Endodermal cell (in vitro differentiated cells): Measurements from ENCODE around the gene SLAMF7. TPM values are rescaled to one million over a fixed set of nuclear protein-coding genes. Genes with fewer than 3 reads are reported as not detected.

Experiments used
- DNase-seq: peaks from one replicate; pipeline ENCODE4 v3.0.0-alpha.2; 2017
- H3K27ac ChIP-seq: 2 replicates; pipeline ENCODE4 v1.5.1; 2013; ENCODE audit warnings: mild to moderate bottlenecking, low read depth, low read length, moderate library complexity
- H3K27me3 ChIP-seq: 2 replicates; pipeline ENCODE4 v1.6.1; 2013; ENCODE audit warnings: mild to moderate bottlenecking, low read length, moderate library complexity; ENCODE audit not compliant: insufficient read depth, control insufficient read depth, poor library complexity, severe bottlenecking
- H3K36me3 ChIP-seq: 2 replicates; pipeline ENCODE4 v1.7.0; 2013; ENCODE audit warnings: mild to moderate bottlenecking, low read length, moderate library complexity; ENCODE audit not compliant: control insufficient read depth, insufficient read depth
- H3K4me1 ChIP-seq: one replicate; pipeline ENCODE4 v1.7.0; 2013; ENCODE audit warnings: low read length; ENCODE audit not compliant: control insufficient read depth, insufficient read depth
- H3K4me3 ChIP-seq: 2 replicates; pipeline ENCODE4 v1.5.1; 2013; ENCODE audit warnings: mild to moderate bottlenecking, low read length, moderate library complexity
- H3K9ac ChIP-seq: 2 replicates; pipeline ENCODE4 v1.6.1; 2013; ENCODE audit warnings: mild to moderate bottlenecking, low read length, moderate library complexity; ENCODE audit not compliant: poor library complexity, severe bottlenecking; ENCODE audit errors: extremely low read depth
- H3K9me3 ChIP-seq: 2 replicates; pipeline ENCODE4 v1.6.1; 2013; ENCODE audit warnings: mild to moderate bottlenecking, low read length, moderate library complexity; ENCODE audit not compliant: control insufficient read depth
- H3K27ac Mint-ChIP-seq: 2 replicates; pipeline ENCODE4 v1.8.0; 2020; ENCODE audit warnings: mixed read lengths
- H3K27me3 Mint-ChIP-seq: 2 replicates; pipeline ENCODE4 v1.8.0; 2021; ENCODE audit warnings: mild to moderate bottlenecking, mixed read lengths; ENCODE audit not compliant: insufficient read depth
- H3K36me3 Mint-ChIP-seq: 2 replicates; pipeline ENCODE4 v1.8.0; 2020; ENCODE audit warnings: low read depth, mixed read lengths
- H3K4me1 Mint-ChIP-seq: 2 replicates; pipeline ENCODE4 v1.8.0; 2020; ENCODE audit warnings: mixed read lengths
- H3K4me3 Mint-ChIP-seq: 2 replicates; pipeline ENCODE4 v1.8.0; 2020; ENCODE audit warnings: mild to moderate bottlenecking, moderate library complexity, mixed read lengths
- H3K9me3 Mint-ChIP-seq: 2 replicates; pipeline ENCODE4 v1.8.0; 2020; ENCODE audit warnings: mild to moderate bottlenecking, mixed read lengths
- CTCF ChIP-seq: fragments of 200-600 bp; sonication (generic); conservative IDR thresholded peaks from 2 replicates; pipeline ENCODE4 v1.5.0; 2021; ENCODE audit warnings: antibody characterized with exemption, mild to moderate bottlenecking
- WGBS, 2 experiments: methylation state at CpG; one replicate each; pipeline versions ENCODE4 v1.1.5 to v1.1.7; 2013; ENCODE audit warnings: missing lambda C conversion rate in 2 of 2, mixed read lengths in 1 of 2; ENCODE audit not compliant: insufficient coverage in 1 of 2, insufficient read length in 1 of 2; 5-methylcytosine and 5-hydroxymethylcytosine counted together
- total RNA-seq, 2 donors: library from RNA; stranded (reverse); fragmentation: NEBNext Ultra II Directional in 1 of 2; extraction: Animal tissue kit (Norgen Biotek cat#: 25700) in 1 of 2; gene quantifications; 2 replicates in 1 of 2; 3 replicates in 1 of 2; pipeline ENCODE4 v1.2.1, GENCODE V29; 2021

Gene SLAMF7
- total RNA-seq, 2 donors from 2014 or later, result not detected

- no peaks in the 10 kb centered on the region for H3K9me3 Mint-ChIP-seq
- H3K4me3 ChIP-seq, result no peak overlapping the region
- no peak for DNase-seq
These were observed 24.9 kb downstream of the SLAMF7 start for GRCh38 chr1:160763993-160764392.

GRCh38 chr1:160767395-160768294, 28.6 kb downstream of the SLAMF7 start:
- DNase-seq, result no peak
- peaks cover 6% of the 10 kb centered on the region for H3K9me3 Mint-ChIP-seq
- Histone ChIP-seq H3K9me3 (peaks cover 13% of the 10 kb centered on the region), H3K27me3 (no peaks in the 10 kb centered on the region), H3K4me1 (no peaks in the 10 kb centered on the region), H3K27ac (no peak overlapping the region), H3K9ac (no peak overlapping the region), H3K36me3 (no peaks in the 10 kb centered on the region), H3K4me3 (no peak overlapping the region)
- 71 to 81% methylated on average over 4 to 8 of the region's 8 CpGs for WGBS, 2 experiments
- peaks cover 8% of the 10 kb centered on the region for H3K4me1 Mint-ChIP-seq
- no peak for TF ChIP-seq CTCF
- no peaks in the 10 kb centered on the region for H3K36me3 Mint-ChIP-seq
- H3K4me3 Mint-ChIP-seq, result no peak overlapping the region
- H3K27me3 Mint-ChIP-seq, result no peaks in the 10 kb centered on the region
- no peak overlapping the region for H3K27ac Mint-ChIP-seq

More at GRCh38 chr1:160763993-160764392, 24.9 kb downstream of the SLAMF7 start:
- 94 to 97% methylated on average over 3 of the region's 3 CpGs for WGBS, 2 experiments
- TF ChIP-seq CTCF, result no peak
- H3K9me3 ChIP-seq, result no peaks in the 10 kb centered on the region
- H3K9ac ChIP-seq, result no peak overlapping the region
- no peaks in the 10 kb centered on the region for H3K27me3 Mint-ChIP-seq
- no peaks in the 10 kb centered on the region for H3K4me1 ChIP-seq
- no peak overlapping the region for H3K27ac Mint-ChIP-seq
- no peaks in the 10 kb centered on the region for H3K27me3 ChIP-seq
- no peak overlapping the region for H3K27ac ChIP-seq
- H3K4me1 Mint-ChIP-seq, result peaks cover 7% of the 10 kb centered on the region
- H3K4me3 Mint-ChIP-seq, result no peak overlapping the region
- H3K36me3 ChIP-seq, result no peaks in the 10 kb centered on the region
- no peaks in the 10 kb centered on the region for H3K36me3 Mint-ChIP-seq

GRCh38 chr1:160768295-160768657, 29.2 kb downstream of the SLAMF7 start:
- Mint-ChIP-seq H3K4me1 (peaks cover 10% of the 10 kb centered on the region), H3K9me3 (peaks cover 6% of the 10 kb centered on the region), H3K27ac (no peak overlapping the region), H3K27me3 (no peaks in the 10 kb centered on the region), H3K36me3 (no peaks in the 10 kb centered on the region), H3K4me3 (no peak overlapping the region)
- H3K9ac ChIP-seq, result no peak overlapping the region
- TF ChIP-seq CTCF, result peak; percentile 87
- no peaks in the 10 kb centered on the region for H3K36me3 ChIP-seq
- no peak overlapping the region for H3K4me3 ChIP-seq
- no peaks in the 10 kb centered on the region for H3K4me1 ChIP-seq
- DNase-seq, result peak; percentile 86
- H3K27ac ChIP-seq, result no peak overlapping the region
- H3K27me3 ChIP-seq, result no peaks in the 10 kb centered on the region
- H3K9me3 ChIP-seq, result peaks cover 14% of the 10 kb centered on the region
